ENCODE data around the gene KRTAP1-1. TPM values are rescaled to one million over a fixed set of nuclear protein-coding genes. Genes with fewer than 3 reads are reported as not detected.
"Not testable (repeated sequence)": the region's sequence is repeated elsewhere in the genome, so short reads cannot be mapped to it uniquely, and the experiment has no call there.

Gene KRTAP1-1
- total RNA-seq, 1 donor from 2014 or later = not detected

DNA sequence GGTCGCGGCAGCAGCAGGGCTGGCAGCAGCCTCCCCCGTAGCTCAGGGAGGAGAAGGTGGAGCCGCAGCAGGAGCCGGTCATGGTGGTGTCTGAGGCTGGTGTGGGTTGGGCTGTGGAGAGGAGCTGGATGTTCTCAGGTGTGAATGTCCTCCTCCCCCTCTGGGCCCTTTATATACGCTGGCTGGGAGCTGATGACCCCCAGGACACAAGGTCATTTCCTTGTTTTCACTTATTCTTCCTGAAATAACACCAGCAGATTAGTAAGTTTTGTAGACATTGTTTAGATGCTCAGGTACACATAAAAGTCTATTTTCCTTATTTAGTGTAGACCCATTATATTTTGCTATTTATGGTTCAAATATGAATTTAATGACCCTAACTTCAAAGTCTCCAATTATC, 13.9 kb upstream of the KRTAP1-1 start, which contains the start of gene KRTAP2-2:
Gene KRTAP2-2 (minus strand): TSS at position 101 of the 400 bp plus-strand sequence. CDS start 19 bp downstream, at position 82.
- not testable (repeated sequence) for DNase-seq

DNA sequence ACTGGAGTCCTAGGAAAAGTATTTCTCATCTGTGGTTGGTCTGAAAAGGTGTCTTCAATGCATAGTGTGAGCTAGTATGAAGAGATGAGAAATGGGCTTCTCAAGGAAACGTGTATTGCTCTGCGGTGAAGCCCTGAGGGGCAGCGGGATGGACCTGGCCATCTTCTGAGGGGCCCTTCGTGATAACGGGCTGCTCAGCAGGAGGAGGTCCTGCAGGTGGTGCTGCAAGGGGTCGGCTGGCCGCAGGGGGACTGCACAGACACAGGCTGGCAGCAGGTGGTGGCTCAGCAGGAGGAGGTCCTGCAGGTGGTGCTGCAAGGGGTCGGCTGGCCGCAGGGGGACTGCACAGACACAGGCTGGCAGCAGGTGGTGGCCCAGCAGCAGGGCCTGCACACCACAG, 13.3 kb upstream of the KRTAP1-1 start:
- not testable (repeated sequence) for DNase-seq

- no peak for DNase-seq
These were observed 12.8 kb upstream of the KRTAP1-1 start for GRCh38 chr17:41054025-41054424.

DNA sequence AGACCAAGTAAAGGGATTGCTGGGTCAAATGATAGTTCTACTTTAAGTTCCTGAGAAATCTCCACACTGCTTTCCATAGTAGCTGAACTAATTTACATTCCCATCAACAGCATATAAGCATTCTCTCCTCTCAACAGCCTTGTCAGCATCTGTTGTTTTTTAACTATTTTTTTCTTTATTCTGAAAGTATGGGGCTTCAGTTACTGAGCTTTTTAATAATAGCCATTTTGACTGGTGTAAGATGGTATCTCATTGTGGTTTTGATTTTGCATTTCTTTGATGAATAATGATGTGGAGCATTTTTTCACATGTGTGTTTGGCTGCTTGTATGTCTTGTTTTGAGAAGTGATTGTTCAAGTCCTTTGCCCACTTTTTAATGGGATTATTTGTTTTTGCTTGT, 11.3 kb upstream of the KRTAP1-1 start:
- DNase-seq = no peak

DNA sequence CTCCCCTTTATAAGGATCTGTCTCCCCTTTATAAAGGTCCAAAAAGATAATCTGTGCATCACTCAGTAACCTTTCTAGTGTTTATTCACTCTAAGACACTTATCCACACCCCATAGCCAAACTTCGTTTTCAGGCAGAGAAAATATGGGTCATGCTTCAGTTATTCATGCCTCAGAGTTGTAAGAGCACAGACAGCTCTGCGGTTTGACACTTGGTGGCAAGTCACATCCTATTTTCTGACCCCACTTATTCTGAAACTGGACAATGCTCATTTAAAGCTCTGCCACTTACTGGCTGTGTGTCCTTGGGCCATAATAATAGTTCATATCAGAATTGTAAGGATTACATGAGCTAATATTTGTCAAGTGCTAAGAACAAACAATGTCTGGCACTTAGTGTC, 7.9 kb upstream of the KRTAP1-1 start:
- no peak for DNase-seq

DNA sequence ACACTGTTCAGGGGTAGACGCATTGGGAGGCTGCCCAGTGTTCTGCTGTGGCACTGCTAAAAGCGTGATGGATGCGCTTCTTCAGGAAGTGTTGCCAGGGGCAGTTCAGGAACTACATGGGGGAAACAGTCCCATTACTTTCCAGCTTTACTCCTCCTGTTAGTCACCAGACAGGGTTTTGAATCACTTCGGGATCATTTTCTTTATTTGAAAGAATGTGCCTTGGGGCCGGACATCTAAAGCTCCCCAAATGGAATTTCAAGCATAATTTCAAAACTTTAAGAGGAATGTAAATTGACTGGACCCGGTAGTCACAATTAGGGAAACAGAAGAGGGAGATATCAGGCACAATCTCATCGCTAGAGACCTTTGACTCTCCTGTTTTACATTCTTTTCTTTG, 7.2 kb upstream of the KRTAP1-1 start:
- DNase-seq = no peak

- not testable (repeated sequence) for DNase-seq
These were observed 5.7 kb upstream of the KRTAP1-1 start, which contains the start of gene KRTAP2-1 for GRCh38 chr17:41046735-41047465. TSS of gene KRTAP2-1 (minus strand) at chr17:41047316. CDS start at chr17:41047267, 49 bp downstream.

DNA sequence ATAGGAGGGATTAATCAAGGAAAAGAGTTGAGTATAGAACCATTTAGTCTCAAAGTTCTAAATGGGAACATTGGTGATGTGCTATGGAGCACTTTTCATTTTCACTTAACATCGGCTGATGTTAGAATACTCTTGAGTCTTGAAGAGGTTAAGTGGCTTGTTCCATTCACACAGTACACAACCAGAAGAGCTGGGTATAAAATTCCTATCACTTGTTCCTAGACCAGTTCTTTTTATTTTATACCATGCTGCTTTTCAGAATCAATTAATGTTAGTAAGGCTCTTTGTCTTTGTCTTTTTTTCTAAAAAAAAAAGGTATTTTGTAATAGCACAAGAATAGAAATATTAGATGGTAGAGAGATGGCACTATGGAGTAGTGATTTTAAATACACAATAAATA, 1.7 kb upstream of the KRTAP1-1 start:
- no peak for DNase-seq

DNA sequence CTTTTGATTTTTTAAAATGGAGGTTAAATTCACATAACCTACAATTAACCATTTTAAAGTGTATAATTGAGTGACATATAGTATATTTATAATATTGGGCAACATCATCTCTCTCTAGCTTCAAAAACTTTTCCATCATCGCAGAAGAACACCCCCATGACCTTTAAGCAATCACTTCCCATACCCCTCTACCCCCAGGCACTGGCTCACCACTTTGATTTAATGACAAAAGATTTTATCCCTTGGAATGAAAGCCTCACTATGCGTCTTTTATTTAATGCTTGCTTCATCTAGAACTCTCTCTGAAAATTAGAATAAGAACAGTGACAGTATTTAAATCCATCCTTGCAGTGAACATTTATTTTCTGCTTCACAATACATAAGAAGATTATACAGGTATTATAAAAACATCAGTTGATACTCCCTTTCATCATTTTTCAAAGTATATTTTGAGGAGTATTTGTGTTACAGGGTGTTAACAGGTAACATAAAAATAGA, 3.3 kb downstream of the KRTAP1-1 start:
- no peak for DNase-seq

- DNase-seq = peak; percentile 74
These were observed 6.8 kb downstream of the KRTAP1-1 start, which contains the start of gene KRTAP1-3 for GRCh38 chr17:41034346-41034935. TSS of gene KRTAP1-3 (minus strand) at chr17:41034874. CDS start at chr17:41034821, 53 bp downstream.

DNA sequence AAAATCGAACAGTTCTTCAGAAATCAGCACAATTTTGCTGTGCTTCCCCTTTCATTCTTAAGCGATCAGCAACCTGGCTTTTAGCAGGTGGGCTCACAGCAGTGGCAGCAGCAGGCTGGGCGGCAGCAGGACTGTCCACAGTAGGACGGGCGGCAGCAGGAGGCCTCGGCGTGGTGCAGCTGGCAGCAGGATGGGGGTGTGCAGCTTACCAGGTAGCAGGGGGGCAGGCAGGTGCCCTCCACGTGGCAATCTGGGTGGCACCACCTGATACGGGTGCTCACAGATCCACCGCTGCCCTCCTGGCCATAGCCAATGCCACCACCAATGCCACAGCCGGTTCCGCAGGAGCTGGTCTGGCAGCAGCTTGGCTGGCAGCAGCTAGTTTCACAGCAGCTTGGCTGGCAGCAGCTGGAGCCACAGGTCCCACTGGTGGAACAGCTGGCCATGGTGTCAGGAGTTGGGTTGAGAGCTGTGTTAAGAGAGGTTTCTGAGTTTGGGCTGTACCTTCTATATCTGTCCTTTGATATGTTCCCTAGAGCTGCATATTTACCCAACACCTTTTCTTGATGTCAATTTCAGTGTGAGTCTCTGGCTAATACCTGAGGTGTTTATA, 11.5 kb downstream of the KRTAP1-1 start, which contains the start of gene KRTAP1-4:
Gene KRTAP1-4 (minus strand): TSS at position 563 of the 613 bp plus-strand sequence. CDS start 117 bp downstream, at position 446.
- no peak for DNase-seq

- DNase-seq = peak; percentile 77
These were observed 14.4 kb downstream of the KRTAP1-1 start, which contains the start of gene KRTAP1-5 for GRCh38 chr17:41026715-41027471. TSS of gene KRTAP1-5 (minus strand) at chr17:41027208. CDS start at chr17:41027155, 53 bp downstream.

GRCh38 chr17:41024697-41025096, 16.6 kb downstream of the KRTAP1-1 start:
- no peak for DNase-seq

- no peak for DNase-seq
These were observed 20.9 kb downstream of the KRTAP1-1 start for GRCh38 chr17:41020336-41020735.

DNA sequence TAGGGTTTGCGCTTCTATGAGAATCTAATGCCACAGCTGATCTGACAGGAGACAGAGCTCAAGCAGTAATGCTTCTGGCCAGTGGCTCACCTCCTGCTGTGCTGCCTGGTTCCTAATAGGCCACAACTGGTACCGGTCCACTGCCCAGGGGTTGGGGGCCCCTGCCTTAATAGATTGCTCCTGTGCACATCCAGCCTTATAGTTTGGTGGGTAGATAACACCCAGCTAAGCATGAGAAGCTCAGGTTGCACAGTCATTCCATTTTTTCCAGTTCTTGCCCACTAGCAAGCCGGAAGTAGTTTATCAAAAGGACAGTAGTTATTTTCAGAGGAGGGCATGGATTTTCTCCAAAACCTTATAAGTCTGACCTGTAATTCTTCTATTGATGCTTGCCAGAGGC, 21.8 kb downstream of the KRTAP1-1 start:
- DNase-seq = no peak

- no peak for DNase-seq
These were observed 22.7 kb downstream of the KRTAP1-1 start for GRCh38 chr17:41018541-41018940.

DNA sequence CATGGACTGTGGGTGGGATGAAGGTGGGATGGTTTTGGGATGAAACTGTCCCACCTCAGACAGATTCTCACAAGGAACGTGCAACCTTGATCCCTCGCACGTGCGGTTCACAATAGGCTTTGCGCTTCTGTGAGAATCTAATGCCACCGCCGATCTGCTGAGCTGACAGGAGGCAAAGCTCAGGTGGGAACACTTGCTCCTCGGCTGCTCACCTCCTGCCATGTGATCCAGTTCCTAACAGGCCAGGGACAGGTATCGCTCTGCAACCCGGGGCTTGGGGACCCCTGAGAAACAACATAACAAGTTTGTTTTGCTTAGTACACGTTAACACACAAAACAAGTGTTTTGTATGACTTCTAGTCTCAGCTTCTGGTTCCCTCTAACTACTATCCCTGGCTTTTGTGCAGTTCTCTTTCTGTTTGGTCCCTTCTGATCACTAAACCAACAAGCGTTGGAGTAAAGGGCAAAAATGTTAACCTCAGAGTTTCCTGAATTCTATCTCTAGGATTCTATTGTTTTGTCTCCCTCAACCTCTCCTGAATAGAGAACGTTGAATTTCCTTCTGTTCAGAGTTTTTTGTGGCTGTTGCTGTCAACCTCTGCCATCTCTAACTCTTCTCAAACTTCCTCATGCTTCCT, 24.6 kb downstream of the KRTAP1-1 start:
- no peak for DNase-seq

DNA sequence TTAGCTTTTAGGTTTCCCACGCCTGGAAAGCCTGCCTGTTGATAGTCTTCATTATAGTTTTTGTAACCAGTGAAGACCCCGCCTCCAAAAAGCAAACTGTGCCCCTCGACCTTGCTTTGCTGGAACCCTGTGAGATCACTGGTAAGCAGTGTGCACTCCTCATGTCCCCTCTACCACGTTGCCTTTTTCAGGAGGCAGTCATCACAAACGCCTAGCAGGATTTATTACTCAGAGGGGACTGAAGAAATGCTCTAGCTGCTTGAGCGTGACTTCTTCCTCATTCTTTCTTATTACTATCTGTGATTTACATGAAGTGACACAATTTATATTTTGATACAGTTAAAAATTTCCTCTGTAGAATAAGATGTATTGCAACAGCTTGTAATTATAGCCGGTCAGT, 25.8 kb downstream of the KRTAP1-1 start:
- no peak for DNase-seq

DNA sequence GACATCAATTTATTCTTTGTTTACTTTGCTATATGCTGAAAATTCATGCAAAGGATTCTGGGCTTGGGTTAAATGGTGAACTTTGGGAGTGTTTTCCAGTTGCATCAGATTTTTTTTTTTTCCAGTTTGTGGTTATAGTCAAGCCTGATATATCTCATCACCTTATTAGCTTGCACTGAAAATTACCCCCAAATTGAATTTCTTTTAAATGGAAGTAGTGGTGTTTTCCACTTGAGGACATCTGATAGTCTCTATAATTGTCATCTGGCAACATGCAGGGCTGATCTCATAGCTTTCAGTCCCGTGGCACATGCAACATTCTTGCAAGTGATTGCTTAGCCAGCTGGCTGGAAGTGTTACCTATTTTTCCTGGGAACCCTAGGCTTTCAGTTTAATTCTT, 27.6 kb downstream of the KRTAP1-1 start:
- peak; percentile 73 for DNase-seq

DNA sequence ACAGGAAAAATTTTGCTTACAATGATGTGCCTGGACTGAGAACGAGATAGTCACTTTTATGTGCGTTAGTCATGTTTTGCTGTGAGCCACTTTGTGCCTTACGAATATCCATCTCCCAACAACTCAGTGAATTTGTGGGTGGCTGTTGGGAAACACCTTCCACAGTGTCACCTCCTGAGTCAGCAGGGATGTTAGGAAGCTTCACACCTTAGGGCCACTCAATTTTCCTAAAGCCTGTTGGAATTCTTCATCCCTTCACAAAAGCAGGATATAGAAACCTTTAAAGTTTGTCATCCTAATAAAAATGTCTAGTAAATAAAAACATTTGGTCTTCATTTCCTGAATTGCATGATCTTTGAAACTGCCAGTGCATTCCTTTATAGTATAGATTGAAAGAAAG, 28.1 kb downstream of the KRTAP1-1 start:
- no peak for DNase-seq

DNA sequence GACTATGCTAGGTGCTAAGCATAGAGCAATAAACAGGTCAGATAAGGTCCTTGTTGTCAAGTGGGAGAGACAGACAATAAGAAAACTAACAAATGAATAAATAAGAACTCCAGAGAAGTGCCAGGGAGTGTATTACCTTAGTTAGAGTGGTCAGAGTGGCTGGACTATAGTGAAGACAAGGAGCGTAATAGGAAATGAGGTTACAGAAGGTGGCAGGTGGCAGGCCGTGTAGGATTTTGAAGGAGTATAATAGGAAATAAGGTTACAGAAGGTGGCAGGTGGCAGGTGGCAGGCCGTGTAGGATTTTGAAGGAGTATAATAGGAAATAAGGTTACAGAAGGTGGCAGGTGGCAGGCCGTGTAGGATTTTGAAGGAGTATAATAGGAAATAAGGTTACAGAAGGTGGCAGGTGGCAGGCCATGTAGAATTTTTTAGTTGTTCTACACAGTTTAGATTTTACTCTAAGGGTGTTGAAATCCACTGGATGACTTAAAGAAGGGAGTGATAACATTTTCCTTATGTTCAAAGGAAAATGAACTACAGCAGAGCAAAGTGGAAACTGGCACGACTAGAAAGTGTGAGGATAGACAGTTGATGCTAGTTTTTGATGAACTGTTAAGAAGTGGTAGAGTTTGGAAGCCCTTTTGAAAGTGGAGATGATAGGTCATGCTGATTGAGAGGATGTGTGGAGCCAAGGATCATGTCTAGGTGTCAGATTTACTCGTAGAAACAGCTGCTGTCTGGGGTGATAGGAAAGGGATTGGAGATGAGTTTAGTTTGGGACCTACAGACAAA, 28.7 kb downstream of the KRTAP1-1 start:
- DNase-seq = peak; percentile 44

All from tongue (tissue), 2 donors.